Femur (tissue), 1 donor: ENCODE results near the gene PLA2G5.
"Not testable (repeated sequence)": the region's sequence is repeated elsewhere in the genome, so short reads cannot be mapped to it uniquely, and the experiment has no call there.

Source experiments
- DNase-seq: peaks from one replicate; pipeline ENCODE4 v3.0.0-alpha.2; 2017

Gene PLA2G5

GRCh38 chr1:20123722-20124455 lies 53.9 kb downstream of the PLA2G5 start:
- no peak for DNase-seq

GRCh38 chr1:20124456-20125057 lies 54.6 kb downstream of the PLA2G5 start:
- DNase-seq: peak; percentile 43

GRCh38 chr1:20125100-20125499 lies 55.1 kb downstream of the PLA2G5 start:
- DNase-seq: no peak

GRCh38 chr1:20126041-20126805 lies 56.2 kb downstream of the PLA2G5 start:
- DNase-seq: no peak

DNA sequence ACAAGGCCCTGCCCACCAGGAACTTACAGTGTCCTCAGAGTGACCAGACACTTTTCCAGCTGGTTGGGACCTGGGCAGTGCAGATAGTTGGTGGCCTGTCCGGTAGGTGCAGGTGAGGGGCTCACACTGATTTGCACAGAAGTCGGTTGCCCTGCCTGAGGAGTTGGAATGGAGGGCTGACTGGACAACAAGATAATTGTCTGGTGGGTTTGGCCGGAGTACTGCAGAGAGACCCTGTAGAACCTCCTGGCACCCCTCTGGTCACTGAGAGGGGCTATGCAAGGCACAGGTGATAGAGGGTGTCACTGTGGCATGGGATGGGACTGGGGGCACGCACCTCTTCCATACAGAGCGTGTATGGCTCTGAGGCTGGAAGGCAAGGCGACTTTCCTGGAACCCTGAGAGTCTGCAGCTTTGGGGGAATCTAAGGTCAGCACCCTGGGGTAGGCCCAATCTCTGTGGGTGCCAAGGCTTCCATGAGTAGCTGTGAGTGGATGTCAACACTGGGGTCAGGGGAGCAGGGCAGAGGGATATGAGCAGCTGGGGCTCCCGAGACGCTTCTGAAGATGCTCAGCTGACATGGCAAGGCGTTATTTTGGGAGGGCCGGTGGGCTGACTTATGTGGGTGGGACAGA lies 56.9 kb downstream of the PLA2G5 start:
- no peak for DNase-seq

- not testable (repeated sequence) for DNase-seq
These were observed 60.5 kb downstream of the PLA2G5 start for GRCh38 chr1:20130518-20130917.

- no peak for DNase-seq
These were observed 65.0 kb downstream of the PLA2G5 start for GRCh38 chr1:20134995-20135394.

DNA sequence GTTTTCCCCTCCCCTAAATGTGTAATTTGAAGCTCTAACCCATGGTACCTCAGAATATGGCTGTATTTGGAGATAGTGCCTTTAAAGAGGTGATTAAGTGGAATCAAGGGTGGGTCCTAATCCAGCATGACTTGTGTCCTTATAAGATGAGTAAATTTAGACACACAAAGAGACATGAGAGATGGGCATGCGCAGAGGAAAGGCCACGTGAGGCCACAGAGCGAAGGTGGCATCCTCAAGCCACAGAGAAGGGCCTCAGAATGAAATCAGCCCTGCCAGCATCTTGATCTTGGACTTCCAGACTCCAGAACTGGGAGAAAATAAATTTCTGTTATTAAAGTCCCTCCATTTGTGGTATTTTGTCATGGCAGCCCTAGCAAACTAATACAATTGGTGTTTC lies 66.3 kb downstream of the PLA2G5 start:
- DNase-seq: no peak

- DNase-seq: no peak
These were observed 67.1 kb downstream of the PLA2G5 start for GRCh38 chr1:20137055-20137454.

- DNase-seq: no peak
These were observed 67.6 kb downstream of the PLA2G5 start for GRCh38 chr1:20137604-20138003.

GRCh38 chr1:20138346-20138745 lies 68.4 kb downstream of the PLA2G5 start:
- no peak for DNase-seq

DNA sequence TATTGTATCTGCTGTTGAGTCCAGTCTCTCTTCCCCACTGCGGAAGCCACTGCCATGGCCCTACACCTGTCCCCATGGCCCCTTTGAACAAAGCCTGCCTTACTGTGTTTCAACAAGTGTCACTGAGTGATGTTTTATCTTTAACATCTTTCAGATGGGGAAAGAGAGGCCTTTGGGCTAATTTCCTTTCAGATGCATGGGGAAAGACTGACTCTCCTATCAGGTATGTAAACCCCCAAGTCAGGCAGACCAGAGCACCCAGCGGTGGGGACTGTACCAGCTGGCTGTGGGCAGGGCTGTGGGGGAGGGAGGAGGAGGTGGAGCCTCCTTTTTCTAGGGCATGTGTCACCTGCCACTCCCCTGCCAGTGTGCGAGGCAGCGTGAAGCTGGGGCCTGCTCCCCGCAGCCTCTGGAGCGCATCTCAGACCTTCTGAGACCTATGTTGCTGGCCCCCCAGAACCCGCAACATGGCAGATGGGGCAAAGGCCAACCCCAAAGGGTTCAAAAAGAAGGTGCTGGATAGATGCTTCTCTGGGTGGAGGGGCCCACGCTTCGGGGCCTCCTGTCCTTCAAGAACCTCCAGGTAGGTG lies 69.1 kb downstream of the PLA2G5 start, which contains the start of gene PLA2G2F:
TSS of gene PLA2G2F (plus strand) at position 363 of the 590 bp plus-strand sequence. CDS start at position 468, 105 bp downstream.
- no peak for DNase-seq

DNA sequence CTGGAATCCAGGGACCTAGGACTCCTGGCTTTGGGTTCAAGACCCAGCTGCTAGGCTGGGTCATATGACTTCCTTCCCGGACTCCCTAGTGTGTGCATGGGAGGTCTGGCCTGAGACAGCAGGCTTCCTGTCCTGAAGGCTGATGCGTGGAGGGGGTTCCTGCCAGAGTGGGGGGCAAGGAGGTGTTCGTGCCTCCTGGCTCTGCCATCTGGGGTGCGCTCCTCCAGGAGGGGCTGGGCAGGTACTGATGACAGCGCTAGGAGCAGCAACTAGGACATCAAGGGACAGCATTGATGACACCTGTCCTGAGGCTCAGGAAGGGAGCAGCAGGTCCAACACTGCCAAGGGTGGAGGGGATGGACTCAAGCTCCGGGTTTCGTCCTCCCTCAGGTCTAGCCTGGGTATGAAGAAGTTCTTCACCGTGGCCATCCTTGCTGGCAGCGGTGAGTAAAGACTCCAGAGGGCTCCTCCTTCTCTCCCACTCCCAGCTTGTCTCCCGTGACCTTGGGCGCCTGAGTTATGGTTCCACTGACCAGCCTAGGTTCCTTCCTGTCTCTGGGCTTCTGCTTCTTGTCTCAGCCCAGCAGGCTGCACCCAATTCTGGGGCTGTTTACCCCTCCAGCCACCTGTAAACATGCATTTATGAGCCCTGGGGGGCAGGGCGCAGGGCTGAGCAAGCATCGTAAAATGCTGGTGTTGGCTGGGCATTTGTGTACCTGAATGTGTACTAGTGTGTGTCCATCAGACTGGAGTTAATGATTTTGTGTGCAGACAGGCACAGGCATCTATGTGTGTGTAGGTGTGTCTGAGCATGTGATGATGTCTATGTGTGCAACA lies 70.0 kb downstream of the PLA2G5 start:
- no peak for DNase-seq

DNA sequence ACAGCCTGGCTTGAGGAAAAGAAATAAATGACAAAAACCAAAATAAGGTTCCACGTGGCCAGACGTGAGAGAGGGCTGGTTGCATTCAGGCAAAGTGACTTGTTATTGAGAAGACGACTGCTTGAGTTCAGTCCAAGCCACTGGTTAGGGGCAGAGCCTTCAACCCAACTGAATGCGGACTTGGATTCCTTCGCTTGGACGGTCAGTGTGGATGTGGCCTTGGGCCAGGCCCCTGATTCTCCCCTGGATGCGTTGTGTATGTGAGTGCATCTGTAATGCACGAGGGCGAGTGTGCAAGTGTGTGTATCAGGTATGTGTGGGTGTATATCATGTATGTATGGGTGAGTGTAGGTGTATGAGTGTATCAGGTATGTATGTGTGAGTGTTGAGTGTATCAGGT lies 71.0 kb downstream of the PLA2G5 start:
- no peak for DNase-seq

- DNase-seq: no peak
These were observed 71.5 kb downstream of the PLA2G5 start for GRCh38 chr1:20141466-20141865.
